ENCODE measurements around the gene LHFPL3.

The LHFPL3 gene

DNA sequence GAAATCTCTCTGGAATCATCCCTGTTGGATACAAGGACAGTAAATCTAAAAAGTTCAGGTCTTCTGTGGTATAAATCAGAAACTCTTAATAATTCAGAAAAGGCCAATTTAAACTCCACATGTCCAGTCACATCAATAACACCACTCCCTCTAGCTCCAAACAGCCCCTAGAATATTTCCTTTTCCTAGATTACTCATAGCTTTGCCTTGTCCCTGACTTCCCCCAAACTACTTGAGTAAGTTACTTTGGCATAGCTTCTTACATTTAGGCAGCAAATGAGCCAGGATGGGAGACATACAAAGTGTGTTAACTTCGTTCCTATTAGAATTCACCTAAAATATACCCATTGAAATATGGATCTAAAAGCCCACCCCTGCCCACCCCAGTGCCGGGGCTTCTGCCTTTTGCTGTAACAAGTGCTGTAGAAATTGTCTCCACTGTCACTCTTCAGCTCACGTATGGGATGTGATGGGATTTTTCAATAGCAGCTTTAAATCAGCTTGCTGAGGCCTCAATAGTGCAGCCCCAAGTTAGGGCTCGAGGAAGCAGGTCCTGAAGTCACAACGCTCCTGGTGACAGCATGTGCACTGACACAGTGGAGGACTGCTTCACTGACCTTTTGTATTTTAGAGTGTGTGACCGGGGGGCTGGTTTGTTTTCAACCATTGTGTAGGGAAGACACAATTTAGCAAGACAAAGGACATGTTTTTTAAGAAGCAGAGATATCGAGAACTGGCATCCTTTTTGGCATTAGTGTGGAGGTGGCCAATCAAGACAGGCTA lies 467.4 kb downstream of the LHFPL3 start:
- no peak for ATAC-seq (ENCODE audit: insufficient read depth, low read depth)
- H3K27me3 ChIP-seq (ENCODE audit: insufficient read depth, low read length, poor library complexity), result no peaks in the 10 kb centered on the region
- H3K9ac ChIP-seq (ENCODE audit: low read depth, low read length), result no peak overlapping the region
- no peak for DNase-seq
- no peak overlapping the region for H3K4me2 ChIP-seq (ENCODE audit: insufficient read depth, low read length)
- no peaks in the 10 kb centered on the region for H3K9me3 ChIP-seq (ENCODE audit: insufficient read depth, low read length, severe bottlenecking)
- H3K36me3 ChIP-seq (ENCODE audit: insufficient read depth, low read length), result no peaks in the 10 kb centered on the region
- H3K4me3 ChIP-seq (ENCODE audit: low read depth in 1 of 2, low read length in 2 of 2), result no peak overlapping the region
- no peaks in the 10 kb centered on the region for H3K79me2 ChIP-seq (ENCODE audit: insufficient read depth, low read length)
- H3K27ac ChIP-seq (ENCODE audit: low read length), result no peak overlapping the region
- H3K4me1 ChIP-seq (ENCODE audit: insufficient read depth, low read length), result no peaks in the 10 kb centered on the region
- no peaks in the 10 kb centered on the region for H4K20me1 ChIP-seq (ENCODE audit: insufficient read depth, low read length)
- H2AFZ ChIP-seq (ENCODE audit: low read depth, low read length), result no peak overlapping the region
- TF ChIP-seq, protein P1, sequence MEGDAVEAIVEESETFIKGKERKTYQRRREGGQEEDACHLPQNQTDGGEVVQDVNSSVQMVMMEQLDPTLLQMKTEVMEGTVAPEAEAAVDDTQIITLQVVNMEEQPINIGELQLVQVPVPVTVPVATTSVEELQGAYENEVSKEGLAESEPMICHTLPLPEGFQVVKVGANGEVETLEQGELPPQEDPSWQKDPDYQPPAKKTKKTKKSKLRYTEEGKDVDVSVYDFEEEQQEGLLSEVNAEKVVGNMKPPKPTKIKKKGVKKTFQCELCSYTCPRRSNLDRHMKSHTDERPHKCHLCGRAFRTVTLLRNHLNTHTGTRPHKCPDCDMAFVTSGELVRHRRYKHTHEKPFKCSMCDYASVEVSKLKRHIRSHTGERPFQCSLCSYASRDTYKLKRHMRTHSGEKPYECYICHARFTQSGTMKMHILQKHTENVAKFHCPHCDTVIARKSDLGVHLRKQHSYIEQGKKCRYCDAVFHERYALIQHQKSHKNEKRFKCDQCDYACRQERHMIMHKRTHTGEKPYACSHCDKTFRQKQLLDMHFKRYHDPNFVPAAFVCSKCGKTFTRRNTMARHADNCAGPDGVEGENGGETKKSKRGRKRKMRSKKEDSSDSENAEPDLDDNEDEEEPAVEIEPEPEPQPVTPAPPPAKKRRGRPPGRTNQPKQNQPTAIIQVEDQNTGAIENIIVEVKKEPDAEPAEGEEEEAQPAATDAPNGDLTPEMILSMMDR (IDR thresholded peaks at IDR 0.05; ENCODE audit: borderline replicate concordance, extremely low read depth, low read length, poor library complexity, severe bottlenecking), result no peak
- no peak for TF ChIP-seq EZH2 (IDR thresholded peaks at IDR 0.05; ENCODE audit: borderline replicate concordance, low read depth, low read length, severe bottlenecking)

DNA sequence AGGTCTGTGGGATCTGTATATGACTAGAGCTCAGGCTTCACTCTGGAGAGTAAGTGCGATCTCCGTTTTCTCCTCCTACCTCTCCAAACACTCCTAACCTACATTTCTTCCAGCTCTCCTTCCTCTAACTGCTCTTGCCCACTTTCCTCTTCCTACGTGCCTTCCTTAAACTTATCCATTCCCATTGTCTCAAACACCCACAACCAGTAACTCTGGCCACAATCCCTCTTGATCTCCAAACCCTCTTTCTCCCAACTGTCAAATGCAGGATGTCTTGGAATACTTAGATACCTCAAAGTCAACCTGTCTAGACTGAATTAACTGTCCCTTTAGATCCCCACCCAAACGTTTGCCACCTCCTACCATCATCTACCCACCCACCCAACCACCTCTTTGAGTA lies 471.9 kb downstream of the LHFPL3 start:
- Histone ChIP-seq H2AFZ (ENCODE audit: low read depth, low read length) (no peak overlapping the region), H3K27ac (ENCODE audit: low read length) (no peak overlapping the region), H3K36me3 (ENCODE audit: insufficient read depth, low read length) (no peaks in the 10 kb centered on the region), H3K4me3 (ENCODE audit: low read depth in 1 of 2, low read length in 2 of 2) (no peak overlapping the region), H3K27me3 (ENCODE audit: insufficient read depth, low read length, poor library complexity) (peaks cover 2% of the 10 kb centered on the region), H3K4me2 (ENCODE audit: insufficient read depth, low read length) (no peak overlapping the region), H4K20me1 (ENCODE audit: insufficient read depth, low read length) (no peaks in the 10 kb centered on the region), H3K4me1 (ENCODE audit: insufficient read depth, low read length) (no peaks in the 10 kb centered on the region), H3K79me2 (ENCODE audit: insufficient read depth, low read length) (no peaks in the 10 kb centered on the region), H3K9me3 (ENCODE audit: insufficient read depth, low read length, severe bottlenecking) (no peaks in the 10 kb centered on the region), H3K9ac (ENCODE audit: low read depth, low read length) (no peak overlapping the region)
- ATAC-seq (ENCODE audit: insufficient read depth, low read depth) (no peak), DNase-seq (no peak)
- TF ChIP-seq, protein P1 (IDR thresholded peaks at IDR 0.05; ENCODE audit: borderline replicate concordance, extremely low read depth, low read length, poor library complexity, severe bottlenecking), result no peak
- no peak for TF ChIP-seq EZH2 (IDR thresholded peaks at IDR 0.05; ENCODE audit: borderline replicate concordance, low read depth, low read length, severe bottlenecking)

DNA sequence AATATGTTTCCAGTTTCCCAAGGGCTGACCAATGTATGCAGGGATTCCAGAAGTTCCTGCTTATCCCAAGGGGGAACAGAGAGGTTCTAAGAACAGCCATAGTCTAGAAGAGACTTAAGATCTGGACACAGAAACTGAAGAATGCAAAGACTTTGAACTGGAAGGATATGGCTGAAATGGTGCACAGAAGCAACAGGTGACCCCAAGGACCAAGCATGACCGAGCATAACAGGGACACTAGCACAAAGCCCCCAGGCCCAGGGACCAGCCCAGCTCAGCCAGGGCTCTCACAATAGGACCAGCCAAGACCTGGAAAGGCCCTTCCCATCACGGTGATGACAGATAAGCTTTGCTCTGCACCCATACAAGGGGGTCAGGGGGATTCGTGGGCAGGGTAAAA lies 472.6 kb downstream of the LHFPL3 start:
- TF ChIP-seq, protein P1 (IDR thresholded peaks at IDR 0.05; ENCODE audit: borderline replicate concordance, extremely low read depth, low read length, poor library complexity, severe bottlenecking), result no peak
- no peak for TF ChIP-seq EZH2 (IDR thresholded peaks at IDR 0.05; ENCODE audit: borderline replicate concordance, low read depth, low read length, severe bottlenecking)

More for the DNA sequence above, 472.6 kb downstream of the LHFPL3 start:
- Histone ChIP-seq H3K79me2 (ENCODE audit: insufficient read depth, low read length) (no peaks in the 10 kb centered on the region), H4K20me1 (ENCODE audit: insufficient read depth, low read length) (no peaks in the 10 kb centered on the region), H3K36me3 (ENCODE audit: insufficient read depth, low read length) (no peaks in the 10 kb centered on the region), H3K27ac (ENCODE audit: low read length) (no peak overlapping the region), H3K4me2 (ENCODE audit: insufficient read depth, low read length) (no peak overlapping the region), H3K4me3 (ENCODE audit: low read depth in 1 of 2, low read length in 2 of 2) (no peak overlapping the region), H3K9me3 (ENCODE audit: insufficient read depth, low read length, severe bottlenecking) (no peaks in the 10 kb centered on the region), H2AFZ (ENCODE audit: low read depth, low read length) (no peak overlapping the region), H3K27me3 (ENCODE audit: insufficient read depth, low read length, poor library complexity) (peaks cover 5% of the 10 kb centered on the region), H3K9ac (ENCODE audit: low read depth, low read length) (no peak overlapping the region), H3K4me1 (ENCODE audit: insufficient read depth, low read length) (no peaks in the 10 kb centered on the region)
- DNase-seq, result no peak
- ATAC-seq (ENCODE audit: insufficient read depth, low read depth), result no peak
